MCF 10A (cell line): Measurements from ENCODE around the gene LIX1L. TPM values are rescaled to one million over a fixed set of nuclear protein-coding genes. Genes with fewer than 3 reads are reported as not detected.
A peak's percentile ranks its signal among the peaks of the same experiment; 100 is the strongest.

ENCODE experiments used
- Bru-seq: library from RNA; stranded (reverse); fragments of 400-500 nt; gene quantifications from one replicate; lab custom pipeline; 2021; lab: Mats Ljungman, UMichigan
- BruChase-seq, 2 experiments: library from RNA; stranded (reverse); fragments of 400-500 nt; gene quantifications; one replicate each; lab custom pipeline; 2021; lab: Mats Ljungman, UMichigan
- BruUV-seq: library from RNA; stranded (reverse); fragments of 400-500 nt; replicated peaks from 2 replicates; lab custom pipeline; 2021; lab: Mats Ljungman, UMichigan
- CTCF ChIA-PET: fragments of 300-600 bp; sonication (Branson Sonifier 250); formaldehyde crosslinking; extraction: SDS; loops from one replicate; lab custom pipeline; 2021; ENCODE audit warnings: antibody characterized with exemption, inconsistent platforms; lab: Yijun Ruan, JAX
- POLR2A ChIA-PET: fragments of 300-600, 350-650 bp; sonication (Branson Sonifier 250); formaldehyde crosslinking; extraction: SDS; loops from one replicate; lab custom pipeline; 2020; ENCODE audit warnings: antibody characterized with exemption, inconsistent platforms; lab: Yijun Ruan, JAX
- DNase-seq: peaks from one replicate; pipeline ENCODE4 v3.0.0-alpha.2; 2018; ENCODE audit not compliant: unreplicated experiment
- H3K27ac Mint-ChIP-seq: one replicate; pipeline ENCODE4 v1.8.0; 2022; ENCODE audit warnings: mild to moderate bottlenecking, low read depth, mixed read lengths; ENCODE audit not compliant: unreplicated experiment
- H3K27me3 Mint-ChIP-seq: one replicate; pipeline ENCODE4 v1.8.0; 2022; ENCODE audit warnings: mixed read lengths; ENCODE audit not compliant: insufficient read depth, unreplicated experiment
- H3K36me3 Mint-ChIP-seq: one replicate; pipeline ENCODE4 v1.8.0; 2022; ENCODE audit warnings: mild to moderate bottlenecking, moderate library complexity, mixed read lengths; ENCODE audit not compliant: insufficient read depth, unreplicated experiment
- H3K4me1 Mint-ChIP-seq: one replicate; pipeline ENCODE4 v1.8.0; 2022; ENCODE audit warnings: mixed read lengths; ENCODE audit not compliant: insufficient read depth, unreplicated experiment
- H3K4me3 Mint-ChIP-seq: one replicate; pipeline ENCODE4 v1.8.0; 2022; ENCODE audit warnings: mild to moderate bottlenecking, moderate library complexity, mixed read lengths; ENCODE audit not compliant: unreplicated experiment
- H3K9me3 Mint-ChIP-seq: one replicate; pipeline ENCODE4 v1.8.0; 2022; ENCODE audit warnings: mixed read lengths; ENCODE audit not compliant: unreplicated experiment
- CTCF ChIP-seq: fragments of 200-600 bp; IDR thresholded peaks from one replicate; pipeline ENCODE4 v1.8.0; 2022; ENCODE audit warnings: antibody characterized with exemption, mild to moderate bottlenecking; ENCODE audit not compliant: unreplicated experiment
- intact Hi-C: fragments of 100-400 bp; cut with micrococcal nuclease; formaldehyde crosslinking; loops from 2 replicates; pipeline ENCODE4 v1.14.1; 2022
- long read RNA-seq: library from polyadenylated mRNA; stranded (forward); transcript quantifications from one replicate; pipeline ENCODE4 v2.0.0, GENCODE V29; 2022
- total RNA-seq: library from RNA; stranded (reverse); gene quantifications from 2 replicates; pipeline ENCODE4 v1.2.3, GENCODE V29; 2022

Gene LIX1L
- total RNA-seq (40.1 and 42.1 TPM in 2 replicates), Bru-seq, nascent RNA (percentile 70 among the genes with signal in this experiment), BruChase-seq, experiment 1, labeled RNA remaining after a 6-hour chase (percentile 93 among the genes with signal in this experiment), BruChase-seq, experiment 2, labeled RNA remaining after a 2-hour chase (percentile 82 among the genes with signal in this experiment)
- long read RNA-seq, transcript LIX1L-201 (6 exons, 3,975 nt) = major isoform, 21 of 35 reads
- long read RNA-seq, partial matches to known transcripts = 2 of 35 reads
- long read RNA-seq, other reads (novel, unspliced or antisense) = 12 of 35 reads

- peaks cover 65% of the 10 kb centered on the region for H3K4me1 Mint-ChIP-seq
- no peak for TF ChIP-seq CTCF
- BruUV-seq = no TSS peak
- peak within 1 kb of the TSS; percentile 80 for H3K27ac Mint-ChIP-seq
- H3K9me3 Mint-ChIP-seq = no peaks in the 10 kb centered on the region
- no peaks in the 10 kb centered on the region for H3K27me3 Mint-ChIP-seq
- ChIA-PET CTCF (interaction anchor here (0.5 to 3.8 kb wide), 15 partner anchors 10 to 119 kb away, joined by 3 to 32 read pairs (median 4); partner anchors contain the start of genes ITGA10, PEX11B, PIAS3 and RBM8A), POLR2A (interaction anchor here (0.6 to 7.0 kb wide), 37 partner anchors 8 to 677 kb away, joined by 3 to 136 read pairs (median 5); partner anchors contain the start of genes ANKRD34A, ANKRD35, ITGA10 and PEX11B)
- peak; percentile 100 for DNase-seq
- intact Hi-C loops = loop anchor here (1.0 to 2.0 kb wide), 2 partner anchors 39 to 66 kb away; partner anchors contain the start of gene PEX11B
- peak within 1 kb of the TSS; percentile 80 for H3K4me3 Mint-ChIP-seq
- peaks cover 5% of the 10 kb centered on the region for H3K36me3 Mint-ChIP-seq
These were observed at the start of gene LIX1L for GRCh38 chr1:145957443-145958319. LIX1L (minus strand) TSS chr1:145958017; CDS start chr1:145957927, 90 bp downstream.

GRCh38 chr1:146001709-146002108 lies 43.9 kb upstream of the LIX1L start:
- POLR2A ChIA-PET = interaction anchor here (0.7 to 28.8 kb wide), 11 partner anchors 15 to 143 kb away, joined by 3 to 1309 read pairs (median 7); partner anchors contain the start of genes ANKRD34A, LIX1L, PEX11B and PIAS3
- Mint-ChIP-seq H3K27ac (peak overlapping the region; percentile 94), H3K27me3 (no peaks in the 10 kb centered on the region), H3K36me3 (peaks cover under 1% of the 10 kb centered on the region), H3K9me3 (no peaks in the 10 kb centered on the region), H3K4me3 (peak overlapping the region; percentile 61), H3K4me1 (peaks cover 69% of the 10 kb centered on the region)
- intact Hi-C loops = no loop called here
- CTCF ChIA-PET = interaction anchor here (0.6 to 23.4 kb wide), 7 partner anchors 11 to 156 kb away, joined by 3 to 773 read pairs (median 5); partner anchors contain the start of genes NUDT17 and TXNIP
- TF ChIP-seq CTCF = no peak
- DNase-seq = no peak
- TSS peak; percentile 64 for BruUV-seq

GRCh38 chr1:145999321-146000024 lies 41.7 kb upstream of the LIX1L start:
- BruUV-seq = no TSS peak
- H3K4me3 Mint-ChIP-seq = peak overlapping the region; percentile 89
- no peak for TF ChIP-seq CTCF
- H3K9me3 Mint-ChIP-seq = no peaks in the 10 kb centered on the region
- H3K27me3 Mint-ChIP-seq = no peaks in the 10 kb centered on the region
- intact Hi-C loops = no loop called here
- peaks cover 23% of the 10 kb centered on the region for H3K36me3 Mint-ChIP-seq
- DNase-seq = peak; percentile 53
- H3K27ac Mint-ChIP-seq = peak overlapping the region; percentile 95
- ChIA-PET CTCF (interaction anchor here (0.6 to 4.1 kb wide), 3 partner anchors 11 to 35 kb away, joined by 3 to 65 read pairs (median 3); no protein-coding TSS in a partner anchor), POLR2A (interaction anchor here (0.7 to 28.8 kb wide), 5 partner anchors 13 to 41 kb away, joined by 3 to 1309 read pairs (median 128); partner anchors contain the start of genes ANKRD34A, LIX1L, POLR3GL and TXNIP)
- H3K4me1 Mint-ChIP-seq = peaks cover 50% of the 10 kb centered on the region
